Neural cell (in vitro differentiated cells): ENCODE results near the gene CABLES2. TPM values are rescaled to one million over a fixed set of nuclear protein-coding genes. Genes with fewer than 3 reads are reported as not detected.

Experiments used
- H2AFZ ChIP-seq: fragments of 200-600, 300-800 bp; sonication (generic), shearing (Covaris generic); 2 replicates; pipeline ENCODE4 v1.6.0; 2014; ENCODE audit warnings: low read depth, mild to moderate bottlenecking, antibody characterized with exemption, low read length, moderate library complexity
- H3F3A ChIP-seq: fragments of 200-600 bp; shearing (Covaris generic); 2 replicates; pipeline ENCODE4 v1.6.1; 2016; ENCODE audit warnings: mild to moderate bottlenecking, moderate library complexity, mixed read lengths, antibody characterized with exemption, low read length; ENCODE audit not compliant: insufficient read depth, poor library complexity, severe bottlenecking
- H3K27ac ChIP-seq: fragments of 200-600, 300-800 bp; sonication (generic), shearing (Covaris generic); 2 replicates; pipeline ENCODE4 v1.5.1; 2014; ENCODE audit warnings: mild to moderate bottlenecking, low read length, moderate library complexity
- H3K27me3 ChIP-seq: fragments of 300-800, 200-600 bp; sonication (generic), shearing (Covaris generic); 2 replicates; pipeline ENCODE4 v1.6.0; 2014; ENCODE audit warnings: mild to moderate bottlenecking, low read depth, low read length, moderate library complexity; ENCODE audit not compliant: insufficient read depth
- H3K36me3 ChIP-seq: fragments of 300-800, 200-600 bp; sonication (generic), shearing (Covaris generic); 2 replicates; pipeline ENCODE4 v1.5.1; 2014; ENCODE audit warnings: mild to moderate bottlenecking, antibody characterized with exemption, low read length, moderate library complexity; ENCODE audit not compliant: insufficient read depth
- H3K4me2 ChIP-seq: fragments of 300-800, 200-600 bp; sonication (generic), shearing (Covaris generic); 2 replicates; pipeline ENCODE4 v1.6.0; 2014; ENCODE audit warnings: mild to moderate bottlenecking, low read length
- H3K4me3 ChIP-seq: fragments of 300-800, 200-600 bp; sonication (generic), shearing (Covaris generic); 2 replicates; pipeline ENCODE4 v1.5.1; 2014; ENCODE audit warnings: mild to moderate bottlenecking, low read length, moderate library complexity
- H3K79me2 ChIP-seq: fragments of 200-600 bp; shearing (Covaris generic); replicated peaks from 2 replicates; pipeline ENCODE4 v1.6.0; 2014; ENCODE audit warnings: mild to moderate bottlenecking, low read length, moderate library complexity; ENCODE audit not compliant: insufficient read depth
- H3K9ac ChIP-seq: fragments of 300-800, 200-600 bp; sonication (generic), shearing (Covaris generic); 2 replicates; pipeline ENCODE4 v1.6.1; 2016; ENCODE audit warnings: mild to moderate bottlenecking, low read length, mixed read lengths
- H3K9me2 ChIP-seq: fragments of 200-600 bp; shearing (Covaris generic); 2 replicates; pipeline ENCODE4 v1.6.1; 2016; ENCODE audit warnings: mild to moderate bottlenecking, low read length, mixed read lengths; ENCODE audit not compliant: insufficient read depth
- H3K9me3 ChIP-seq: fragments of 200-600, 300-800 bp; sonication (generic), shearing (Covaris generic); 2 replicates; pipeline ENCODE4 v1.6.1; 2016; ENCODE audit warnings: mild to moderate bottlenecking, mixed run types, low read length, moderate library complexity, mixed read lengths
- H4K20me1 ChIP-seq: fragments of 200-600 bp; shearing (Covaris generic); 2 replicates; pipeline ENCODE4 v1.6.1; 2016; ENCODE audit warnings: mild to moderate bottlenecking, mixed run types; ENCODE audit not compliant: insufficient read depth
- EP300 ChIP-seq: fragments of 450-650 bp; conservative IDR thresholded peaks from 2 replicates; pipeline ENCODE4 v1.6.1; 2014; ENCODE audit warnings: antibody characterized with exemption, mild to moderate bottlenecking, moderate library complexity; ENCODE audit not compliant: poor library complexity, severe bottlenecking
- EZH2 ChIP-seq: fragments of 200-600, 300-800 bp; shearing (Covaris generic), sonication (generic); IDR thresholded peaks from 2 replicates; pipeline ENCODE4 v1.6.1; 2014; ENCODE audit warnings: antibody characterized with exemption, low read length, borderline replicate concordance, mild to moderate bottlenecking; ENCODE audit not compliant: insufficient read depth, poor library complexity, severe bottlenecking
- MXI1 ChIP-seq: fragments of 450-650 bp; conservative IDR thresholded peaks from 2 replicates; pipeline ENCODE4 v1.6.1; 2014; ENCODE audit warnings: antibody characterized with exemption, mild to moderate bottlenecking; ENCODE audit not compliant: poor library complexity, severe bottlenecking
- POLR2AphosphoS5 ChIP-seq: IDR thresholded peaks from 2 replicates; pipeline ENCODE4 v1.6.1; 2012
- RAD21 ChIP-seq: fragments of 450-650 bp; conservative IDR thresholded peaks from 2 replicates; pipeline ENCODE4 v1.6.1; 2014; ENCODE audit warnings: antibody characterized with exemption, mild to moderate bottlenecking, moderate library complexity
- SMC3 ChIP-seq: fragments of 450-650 bp; conservative IDR thresholded peaks from 2 replicates; pipeline ENCODE4 v1.6.1; 2014; ENCODE audit warnings: antibody characterized with exemption, mild to moderate bottlenecking, moderate library complexity; ENCODE audit not compliant: poor library complexity
- TAF1 ChIP-seq: IDR thresholded peaks from 2 replicates; pipeline ENCODE4 v1.6.1; 2012; ENCODE audit warnings: low read depth
- polyA plus RNA-seq: library from polyadenylated mRNA; depleted of rRNA; stranded (reverse); fragments of >200 nt; gene quantifications from 2 replicates; pipeline ENCODE4 v1.2.3, GENCODE V29; 2014
- TF ChIP-seq, protein P1 (sequence below): IDR thresholded peaks from 2 replicates; pipeline ENCODE4 v1.6.1; 2012; ENCODE audit warnings: borderline replicate concordance
- TF ChIP-seq, protein P2 (sequence below): fragments of 450-650 bp; IDR thresholded peaks from 2 replicates; pipeline ENCODE4 v1.5.1; 2014; ENCODE audit warnings: antibody characterized with exemption, mild to moderate bottlenecking, moderate library complexity; ENCODE audit not compliant: poor library complexity, severe bottlenecking

The CABLES2 gene
- polyA plus RNA-seq, 1 donor from 2014 or later = 8.3 TPM

DNA sequence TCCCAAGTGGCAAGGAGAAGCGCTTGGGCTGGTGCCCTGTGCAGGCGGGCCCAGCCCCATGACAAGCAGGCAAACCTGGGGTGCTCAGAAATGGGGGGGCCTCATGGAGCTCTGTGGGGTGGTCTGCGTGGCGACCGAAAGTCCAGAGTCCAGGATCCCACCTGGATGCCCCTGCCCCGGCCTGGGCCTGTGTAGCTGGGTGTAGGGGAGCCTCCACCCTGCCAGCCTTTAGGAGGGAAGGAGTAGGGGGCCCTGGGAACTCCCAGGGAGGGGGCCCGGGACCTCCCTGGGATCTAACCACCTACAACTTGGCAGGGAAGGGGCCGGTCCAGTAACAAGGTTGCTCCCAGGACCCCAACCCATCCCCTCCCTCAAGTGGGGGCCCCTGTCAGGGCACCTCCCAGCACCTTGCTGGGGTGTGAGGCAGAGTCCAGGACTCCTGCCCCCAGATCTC, 35.5 kb downstream of the CABLES2 start:
- Histone ChIP-seq H2AFZ (no peak overlapping the region), H3K9me2 (no peaks in the 10 kb centered on the region), H3K4me3 (no peak overlapping the region), H4K20me1 (no peaks in the 10 kb centered on the region), H3K36me3 (no peaks in the 10 kb centered on the region), H3K79me2 (no peaks in the 10 kb centered on the region), H3K27ac (no peak overlapping the region), H3K9ac (no peak overlapping the region), H3K9me3 (no peaks in the 10 kb centered on the region), H3K4me2 (no peak overlapping the region), H3K27me3 (no peaks in the 10 kb centered on the region), H3F3A (no peaks in the 10 kb centered on the region)
- no peak for TF ChIP-seq TAF1
- TF ChIP-seq EP300 = no peak
- TF ChIP-seq RAD21 = no peak
- TF ChIP-seq MXI1 = no peak
- TF ChIP-seq, protein P1, sequence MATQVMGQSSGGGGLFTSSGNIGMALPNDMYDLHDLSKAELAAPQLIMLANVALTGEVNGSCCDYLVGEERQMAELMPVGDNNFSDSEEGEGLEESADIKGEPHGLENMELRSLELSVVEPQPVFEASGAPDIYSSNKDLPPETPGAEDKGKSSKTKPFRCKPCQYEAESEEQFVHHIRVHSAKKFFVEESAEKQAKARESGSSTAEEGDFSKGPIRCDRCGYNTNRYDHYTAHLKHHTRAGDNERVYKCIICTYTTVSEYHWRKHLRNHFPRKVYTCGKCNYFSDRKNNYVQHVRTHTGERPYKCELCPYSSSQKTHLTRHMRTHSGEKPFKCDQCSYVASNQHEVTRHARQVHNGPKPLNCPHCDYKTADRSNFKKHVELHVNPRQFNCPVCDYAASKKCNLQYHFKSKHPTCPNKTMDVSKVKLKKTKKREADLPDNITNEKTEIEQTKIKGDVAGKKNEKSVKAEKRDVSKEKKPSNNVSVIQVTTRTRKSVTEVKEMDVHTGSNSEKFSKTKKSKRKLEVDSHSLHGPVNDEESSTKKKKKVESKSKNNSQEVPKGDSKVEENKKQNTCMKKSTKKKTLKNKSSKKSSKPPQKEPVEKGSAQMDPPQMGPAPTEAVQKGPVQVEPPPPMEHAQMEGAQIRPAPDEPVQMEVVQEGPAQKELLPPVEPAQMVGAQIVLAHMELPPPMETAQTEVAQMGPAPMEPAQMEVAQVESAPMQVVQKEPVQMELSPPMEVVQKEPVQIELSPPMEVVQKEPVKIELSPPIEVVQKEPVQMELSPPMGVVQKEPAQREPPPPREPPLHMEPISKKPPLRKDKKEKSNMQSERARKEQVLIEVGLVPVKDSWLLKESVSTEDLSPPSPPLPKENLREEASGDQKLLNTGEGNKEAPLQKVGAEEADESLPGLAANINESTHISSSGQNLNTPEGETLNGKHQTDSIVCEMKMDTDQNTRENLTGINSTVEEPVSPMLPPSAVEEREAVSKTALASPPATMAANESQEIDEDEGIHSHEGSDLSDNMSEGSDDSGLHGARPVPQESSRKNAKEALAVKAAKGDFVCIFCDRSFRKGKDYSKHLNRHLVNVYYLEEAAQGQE = no peak
- TF ChIP-seq POLR2AphosphoS5 = no peak
- TF ChIP-seq, protein P2, sequence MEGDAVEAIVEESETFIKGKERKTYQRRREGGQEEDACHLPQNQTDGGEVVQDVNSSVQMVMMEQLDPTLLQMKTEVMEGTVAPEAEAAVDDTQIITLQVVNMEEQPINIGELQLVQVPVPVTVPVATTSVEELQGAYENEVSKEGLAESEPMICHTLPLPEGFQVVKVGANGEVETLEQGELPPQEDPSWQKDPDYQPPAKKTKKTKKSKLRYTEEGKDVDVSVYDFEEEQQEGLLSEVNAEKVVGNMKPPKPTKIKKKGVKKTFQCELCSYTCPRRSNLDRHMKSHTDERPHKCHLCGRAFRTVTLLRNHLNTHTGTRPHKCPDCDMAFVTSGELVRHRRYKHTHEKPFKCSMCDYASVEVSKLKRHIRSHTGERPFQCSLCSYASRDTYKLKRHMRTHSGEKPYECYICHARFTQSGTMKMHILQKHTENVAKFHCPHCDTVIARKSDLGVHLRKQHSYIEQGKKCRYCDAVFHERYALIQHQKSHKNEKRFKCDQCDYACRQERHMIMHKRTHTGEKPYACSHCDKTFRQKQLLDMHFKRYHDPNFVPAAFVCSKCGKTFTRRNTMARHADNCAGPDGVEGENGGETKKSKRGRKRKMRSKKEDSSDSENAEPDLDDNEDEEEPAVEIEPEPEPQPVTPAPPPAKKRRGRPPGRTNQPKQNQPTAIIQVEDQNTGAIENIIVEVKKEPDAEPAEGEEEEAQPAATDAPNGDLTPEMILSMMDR = no peak
- TF ChIP-seq SMC3 = no peak
- no peak for TF ChIP-seq EZH2

DNA sequence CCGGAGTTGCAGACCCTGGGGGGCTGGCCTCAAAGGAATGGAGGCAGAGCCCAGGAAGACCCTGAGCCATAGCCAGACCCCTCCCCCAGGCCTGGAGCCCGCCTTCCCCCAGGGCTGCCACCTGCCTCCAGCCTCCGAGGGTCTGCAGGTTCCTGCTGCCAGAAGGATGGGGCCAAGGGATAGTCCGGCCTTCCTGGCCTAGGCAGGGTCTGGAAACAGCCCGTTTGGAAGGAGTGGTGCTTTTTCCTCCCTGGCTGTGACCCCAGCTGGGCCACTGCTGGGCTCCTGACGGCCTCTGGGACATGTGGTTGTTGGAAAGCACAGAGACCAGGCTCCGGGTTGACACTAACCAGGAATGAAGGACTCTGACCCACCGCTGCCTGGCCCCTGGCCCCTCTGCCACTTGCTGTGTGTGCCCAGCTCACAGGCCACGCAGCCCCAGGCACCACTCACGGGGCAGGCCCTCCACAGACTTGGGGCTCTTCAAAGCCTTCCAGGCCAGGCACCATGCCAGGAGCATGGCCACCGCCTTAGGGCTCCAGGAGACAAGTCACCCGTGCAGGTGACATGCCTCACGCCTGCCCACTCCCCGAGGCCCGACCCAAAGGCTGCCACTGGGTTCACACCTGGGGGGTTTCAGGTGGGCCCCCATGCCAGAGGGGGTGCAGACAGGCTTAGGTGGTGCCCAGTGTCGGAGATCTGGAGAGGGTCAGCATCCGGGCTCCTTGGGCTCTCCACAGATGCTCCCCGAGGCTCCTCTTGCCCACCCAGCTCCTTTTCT, 36.1 kb downstream of the CABLES2 start:
- Histone ChIP-seq H3F3A (no peaks in the 10 kb centered on the region), H3K27me3 (no peaks in the 10 kb centered on the region), H3K4me2 (no peak overlapping the region), H2AFZ (no peak overlapping the region), H3K79me2 (no peaks in the 10 kb centered on the region), H3K27ac (no peak overlapping the region), H3K9ac (no peak overlapping the region), H4K20me1 (no peaks in the 10 kb centered on the region), H3K9me3 (no peaks in the 10 kb centered on the region), H3K4me3 (no peak overlapping the region), H3K9me2 (no peaks in the 10 kb centered on the region), H3K36me3 (no peaks in the 10 kb centered on the region)
- no peak for TF ChIP-seq RAD21
- no peak for TF ChIP-seq MXI1
- no peak for TF ChIP-seq TAF1
- TF ChIP-seq, protein P2 = no peak
- no peak for TF ChIP-seq SMC3
- TF ChIP-seq EP300 = no peak
- TF ChIP-seq EZH2 = no peak
- TF ChIP-seq, protein P1 = no peak
- no peak for TF ChIP-seq POLR2AphosphoS5
